GM21526 (cell line): ENCODE measurements around the gene KLHL29.

Source experiments
- ATAC-seq: cut with Tn5 transposase; IDR thresholded peaks from one replicate; pipeline ENCODE4 v1.9.1; 2021; ENCODE audit warnings: moderate library complexity; ENCODE audit not compliant: unreplicated experiment, low FRiP score

KLHL29 gene

DNA sequence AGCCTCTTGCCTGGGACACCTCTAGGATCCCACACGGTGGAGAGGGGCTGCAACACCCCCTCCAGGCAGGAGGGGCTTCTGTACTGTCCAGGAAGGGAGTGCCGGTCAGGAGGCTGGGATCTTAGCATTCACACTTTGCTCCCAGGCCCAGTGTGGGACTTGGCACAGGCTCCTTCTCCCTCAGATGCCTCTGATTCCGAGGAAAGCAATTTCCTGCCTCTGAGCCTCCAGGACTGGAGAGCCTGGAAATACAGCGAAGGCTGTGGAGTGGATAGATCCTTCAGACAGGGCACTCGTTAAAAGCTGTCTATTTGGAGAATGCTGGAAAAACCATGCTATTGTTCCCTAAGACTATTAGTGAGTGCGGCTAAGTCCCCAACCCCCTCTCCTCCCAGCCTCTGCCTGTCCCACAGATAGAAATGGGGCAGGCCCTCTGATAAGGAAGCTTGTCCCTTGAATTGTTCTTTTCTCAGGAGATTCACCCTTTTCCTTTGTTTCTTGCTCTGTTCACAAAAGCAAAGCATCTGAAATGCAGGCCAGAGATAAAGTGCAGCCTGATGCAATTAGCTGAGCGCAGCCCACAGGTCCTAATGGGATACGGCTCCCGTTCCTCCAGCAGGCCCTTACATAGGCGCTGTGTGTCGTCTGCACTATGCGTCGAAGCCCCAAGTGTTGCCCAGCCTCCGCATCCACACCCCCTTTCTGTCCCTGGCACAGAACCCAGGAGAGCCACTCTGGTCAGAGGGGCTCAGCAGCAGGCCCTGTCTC lies 252.2 kb downstream of the KLHL29 start:
- no peak for ATAC-seq

DNA sequence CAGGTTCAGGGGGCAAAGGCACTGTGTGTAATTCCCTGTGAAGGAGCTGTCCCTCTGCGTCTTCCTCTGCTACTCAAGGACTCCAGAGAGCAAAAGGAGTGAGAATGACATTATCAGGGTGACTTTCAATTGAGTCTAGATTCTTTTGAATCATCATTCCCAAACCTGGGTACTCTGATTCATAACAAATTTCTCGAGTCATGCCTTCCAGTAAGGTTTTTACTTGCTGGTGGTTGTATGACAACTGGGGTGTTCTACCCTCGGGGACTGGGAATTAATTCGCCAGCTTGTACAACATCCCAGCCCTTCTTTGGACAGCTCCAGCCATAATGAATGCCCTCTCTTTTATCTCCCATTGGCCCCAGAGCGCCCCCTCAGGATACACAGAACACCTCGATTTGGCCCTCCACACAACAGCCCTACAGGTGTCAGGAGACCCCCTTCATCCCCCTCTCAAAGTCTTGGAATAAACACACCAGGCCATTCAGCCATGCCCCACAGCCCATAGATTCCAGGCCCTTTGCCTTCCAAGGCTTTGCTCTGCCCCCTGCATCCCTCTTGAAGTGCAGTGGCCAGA lies 254.5 kb downstream of the KLHL29 start:
- ATAC-seq = no peak

DNA sequence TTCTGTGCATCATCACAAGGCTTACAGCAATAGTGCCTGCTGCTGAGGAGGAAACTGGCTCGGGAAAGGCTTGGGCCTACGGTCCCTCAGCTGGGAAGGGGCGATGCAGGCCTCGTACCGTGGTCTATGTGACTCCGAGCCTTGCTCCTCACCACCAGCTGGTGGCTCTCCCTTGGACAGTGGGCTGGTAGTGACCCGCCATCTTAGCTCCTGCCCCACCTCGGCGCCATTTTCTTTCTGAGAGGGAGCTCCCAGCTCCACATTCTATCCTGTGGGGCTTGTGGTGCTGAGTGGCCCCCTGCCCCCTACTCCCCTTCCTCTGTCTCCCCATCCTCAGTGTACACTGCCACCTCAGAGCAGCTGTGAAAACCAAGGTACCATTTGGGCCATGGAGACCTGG lies 255.7 kb downstream of the KLHL29 start:
- ATAC-seq = no peak

DNA sequence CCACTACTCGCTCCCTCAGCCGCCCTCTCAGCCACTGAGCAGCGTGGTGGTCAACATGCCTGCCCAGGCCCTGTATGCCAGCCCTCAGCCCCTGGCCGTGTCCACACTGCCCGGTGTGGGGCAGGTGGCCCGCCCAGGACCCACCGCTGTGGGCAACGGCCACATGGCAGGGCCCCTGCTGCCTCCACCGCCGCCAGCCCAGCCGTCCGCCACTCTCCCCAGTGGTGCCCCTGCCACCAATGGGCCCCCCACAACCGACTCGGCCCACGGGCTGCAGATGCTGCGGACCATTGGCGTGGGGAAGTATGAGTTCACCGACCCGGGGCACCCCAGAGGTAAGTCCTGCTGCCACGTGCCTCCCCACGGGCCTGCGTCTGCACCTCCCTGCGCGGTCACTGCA lies 257.5 kb downstream of the KLHL29 start:
- no peak for ATAC-seq

DNA sequence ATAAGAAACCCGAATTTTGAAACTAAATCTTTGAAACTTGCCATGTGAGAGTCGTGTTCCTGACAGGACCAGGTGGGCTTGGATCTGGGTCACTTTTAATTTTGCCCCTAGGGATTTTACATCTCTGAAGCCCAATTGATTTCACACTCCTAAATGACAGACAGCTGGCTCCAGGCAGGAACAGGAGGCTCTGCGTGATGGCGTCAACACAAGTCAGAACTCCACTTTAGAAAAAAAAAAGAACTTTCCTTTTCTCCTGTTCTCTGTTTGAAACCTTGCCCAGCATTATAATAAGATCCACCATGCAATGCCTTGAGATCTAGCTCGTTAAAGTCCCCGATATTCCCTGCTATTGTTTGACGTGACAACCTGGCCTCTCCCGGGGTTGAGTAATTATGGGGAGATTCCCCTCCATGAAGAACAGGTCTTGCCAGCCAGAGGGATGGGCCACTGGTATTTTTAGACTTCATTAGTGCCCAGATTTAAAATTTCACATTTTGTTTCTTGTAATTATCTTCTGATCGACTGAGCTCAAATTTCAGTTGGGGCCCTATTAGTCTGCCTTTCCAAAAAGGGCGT lies 260.3 kb downstream of the KLHL29 start:
- ATAC-seq = no peak

DNA sequence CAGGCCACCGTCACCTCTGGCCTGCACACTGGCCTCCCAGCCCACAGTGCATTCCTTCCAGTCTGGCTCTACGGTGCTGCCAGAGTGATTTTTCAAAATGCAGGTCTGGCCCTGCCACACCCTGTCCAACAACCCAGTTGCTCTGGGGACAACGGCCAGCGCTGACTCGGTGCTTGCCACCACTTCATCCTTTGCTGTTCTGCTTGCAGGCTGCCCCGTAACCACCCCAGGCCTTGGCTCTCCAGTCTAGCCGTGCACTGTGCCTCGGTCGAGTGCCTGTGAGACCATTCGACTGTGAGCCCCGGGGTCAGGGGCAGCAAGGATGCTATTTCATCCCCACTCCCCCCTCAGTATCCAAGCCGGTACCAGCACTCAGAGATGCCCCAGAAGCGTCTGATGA lies 262.6 kb downstream of the KLHL29 start:
- ATAC-seq = no peak

DNA sequence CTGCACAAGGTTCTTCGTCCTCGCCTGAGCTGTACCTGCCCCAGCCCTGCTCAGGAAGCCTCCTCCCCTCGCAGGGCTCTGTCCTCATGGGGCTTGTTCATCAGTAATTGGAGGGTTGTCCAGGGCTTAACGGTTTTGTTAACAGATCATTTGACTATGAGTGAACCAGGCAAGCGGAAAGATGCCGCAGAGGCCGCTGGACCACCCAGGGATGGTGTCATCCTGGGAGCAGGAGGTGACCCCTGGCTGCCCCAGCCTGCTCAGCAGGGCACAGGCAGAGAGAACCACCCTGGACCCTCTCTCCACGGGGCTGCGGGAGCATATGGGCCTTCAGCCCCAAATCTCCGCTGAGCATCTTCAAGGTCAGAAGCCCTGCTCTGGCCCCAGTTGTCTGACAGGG lies 264.3 kb downstream of the KLHL29 start:
- no peak for ATAC-seq

DNA sequence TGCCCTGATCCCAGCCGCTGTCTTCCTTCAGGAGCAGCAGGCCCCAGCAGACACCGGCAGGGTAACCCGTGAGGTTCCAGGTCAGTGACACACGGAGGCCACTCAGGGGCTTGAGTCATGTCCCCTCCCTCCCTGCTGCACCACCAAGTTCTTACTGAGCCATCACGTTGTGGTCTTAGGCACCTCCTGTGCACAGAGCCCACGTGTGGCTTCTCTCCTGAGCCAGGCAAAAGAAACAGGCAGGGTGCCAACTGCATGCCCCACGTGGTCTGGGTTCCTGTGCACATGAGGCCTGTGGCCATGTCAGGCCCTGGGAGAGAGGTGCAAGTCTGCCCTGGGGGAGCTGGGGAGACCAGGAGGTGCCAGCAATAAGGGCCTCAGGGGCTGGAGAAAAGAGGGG lies 264.8 kb downstream of the KLHL29 start:
- ATAC-seq = no peak

DNA sequence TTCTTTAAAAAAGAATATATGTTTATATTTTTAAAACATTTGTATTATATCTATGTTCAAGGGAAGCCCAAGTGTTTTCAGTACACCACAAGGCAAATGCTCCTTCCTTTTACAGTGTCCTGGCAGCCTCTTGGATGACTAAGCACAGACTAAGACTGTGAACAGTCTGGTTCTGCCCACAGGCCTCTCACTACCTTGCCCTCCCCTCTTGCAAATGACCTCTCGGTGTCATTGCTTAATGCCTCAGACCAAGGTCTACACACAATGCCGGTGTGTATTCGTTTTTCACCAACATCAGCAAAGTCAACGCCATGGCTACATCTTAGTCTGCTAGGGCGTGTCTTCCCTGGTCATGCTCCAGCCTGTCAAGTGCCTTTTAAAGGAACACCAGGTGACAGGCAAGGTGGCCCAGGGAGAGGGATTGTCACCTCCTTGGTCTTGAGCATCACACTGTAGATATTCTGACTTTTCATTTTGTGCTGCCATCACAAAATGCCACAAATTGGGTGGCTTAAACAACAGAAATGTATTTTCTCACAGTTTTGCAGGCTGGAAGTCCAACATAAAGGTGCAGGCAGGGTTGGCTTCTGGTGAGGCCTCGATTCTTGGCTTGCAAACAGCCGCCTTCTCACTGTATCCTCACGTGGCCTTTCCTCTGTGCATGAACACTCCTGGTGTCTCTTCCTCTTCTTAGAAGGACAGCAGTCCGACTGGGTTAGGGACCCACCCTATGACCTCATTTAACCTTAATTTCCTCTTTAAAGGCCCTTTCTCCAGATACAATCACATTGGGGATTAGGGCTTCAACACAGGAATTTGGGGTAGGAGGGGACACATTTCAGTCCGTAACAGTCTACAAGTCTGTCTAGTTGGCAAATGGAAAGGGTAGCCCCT lies 266.5 kb downstream of the KLHL29 start:
- ATAC-seq = no peak

DNA sequence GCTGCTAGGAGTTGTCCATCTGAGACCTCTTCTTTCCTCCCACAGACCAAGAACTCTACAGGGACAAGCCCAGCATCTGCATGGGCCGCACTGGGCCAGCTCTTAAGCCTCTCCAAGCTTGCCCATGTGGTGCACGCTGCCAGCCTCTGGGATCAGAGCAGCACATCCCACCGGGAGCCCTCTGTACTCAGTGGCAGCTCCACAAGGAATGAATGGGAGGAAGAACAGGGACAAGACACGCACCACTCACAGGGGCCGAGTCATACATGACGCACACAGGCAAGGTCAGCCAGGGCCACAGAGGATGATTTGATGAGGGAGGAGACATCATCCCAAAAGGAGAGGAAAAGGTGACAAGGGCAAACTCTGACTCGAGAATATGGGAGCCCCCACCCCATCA lies 268.3 kb downstream of the KLHL29 start:
- no peak for ATAC-seq

DNA sequence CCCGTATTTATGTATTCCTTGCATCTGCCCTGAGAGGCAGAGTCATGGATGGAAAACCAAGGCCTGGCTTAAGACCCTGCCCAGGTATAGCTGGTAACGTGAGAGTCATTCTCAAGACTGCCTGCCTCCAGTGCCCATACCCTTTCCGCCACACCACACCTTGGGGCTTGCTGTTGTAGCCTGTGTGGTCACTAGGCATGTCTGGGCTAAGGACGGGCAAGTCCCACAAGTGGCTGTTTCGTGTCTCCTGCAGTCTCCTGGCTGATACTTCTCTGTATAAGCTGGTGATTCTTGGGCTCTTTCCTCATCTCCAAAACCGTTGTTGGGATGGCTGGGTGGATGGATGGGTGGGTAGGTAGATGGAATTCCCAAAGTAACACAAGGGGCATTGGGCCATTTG lies 269.8 kb downstream of the KLHL29 start:
- no peak for ATAC-seq

DNA sequence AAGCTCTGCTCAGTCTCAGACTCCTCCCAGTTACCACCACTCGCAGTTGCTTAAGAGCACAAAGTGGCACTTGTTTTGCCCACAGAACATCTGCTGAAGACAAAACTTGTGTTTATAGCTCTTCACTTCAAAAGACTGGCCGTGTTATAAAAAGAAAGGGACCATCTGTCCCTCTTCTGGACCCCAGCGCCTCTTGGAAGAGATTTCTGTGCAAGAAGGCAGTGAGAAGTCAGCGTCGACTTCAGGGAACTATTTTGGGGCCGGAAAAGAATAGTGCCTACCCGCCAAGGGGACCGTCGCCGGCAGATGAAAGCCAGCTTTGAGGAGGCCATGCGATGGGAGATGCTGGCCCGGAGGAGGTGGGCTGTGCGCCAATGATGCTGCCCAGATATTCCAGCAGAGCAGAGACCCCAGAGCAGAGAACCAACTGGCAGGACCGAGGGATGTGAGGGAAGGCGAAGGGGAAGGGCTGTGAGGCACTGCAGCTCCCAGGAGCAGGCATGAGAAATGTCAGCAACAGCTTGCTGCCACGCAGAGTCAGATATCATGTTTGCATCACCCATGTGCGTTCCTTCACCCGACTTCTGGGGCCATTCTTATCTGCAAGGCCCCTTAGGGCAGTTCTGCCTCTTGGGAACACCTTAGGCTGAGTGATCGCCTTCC lies 271.1 kb downstream of the KLHL29 start:
- no peak for ATAC-seq

DNA sequence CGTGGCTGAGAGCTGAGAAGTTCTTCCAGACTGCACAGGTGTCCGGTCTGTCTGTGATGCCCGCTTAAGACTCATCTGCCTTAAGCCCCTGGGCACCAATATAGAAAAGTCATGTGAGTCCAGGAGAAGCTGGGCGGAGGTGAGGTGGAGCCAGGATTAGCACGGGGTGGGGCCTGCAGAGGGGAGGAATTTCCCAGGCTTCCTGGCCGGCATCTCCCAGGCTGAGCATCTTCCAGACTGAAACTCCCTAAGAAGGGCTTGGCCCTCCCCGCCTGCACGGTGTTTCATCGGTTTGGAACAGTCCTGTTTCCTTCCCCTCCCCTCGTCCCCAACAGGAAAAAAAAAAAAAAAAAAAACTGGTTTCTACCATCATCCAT lies 271.6 kb downstream of the KLHL29 start:
- ATAC-seq = no peak

DNA sequence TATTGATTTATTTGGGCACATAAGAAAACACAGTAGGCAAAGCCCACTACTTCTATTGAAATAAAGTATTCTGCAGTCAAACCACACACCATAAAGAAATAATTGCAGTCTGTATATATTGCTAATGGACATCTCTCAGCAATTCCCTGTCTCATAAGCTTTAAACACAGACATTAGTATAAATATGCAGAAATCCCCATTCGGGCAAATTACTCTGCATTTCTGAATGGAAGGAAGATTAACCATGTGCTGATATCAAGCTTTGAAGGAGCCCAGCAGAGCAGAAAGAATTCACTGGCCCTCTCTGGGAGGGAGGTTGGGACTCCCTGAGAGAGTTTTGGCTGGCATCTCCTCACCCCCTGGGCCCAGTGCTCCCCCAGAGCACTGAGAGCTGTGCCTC lies 272.4 kb downstream of the KLHL29 start:
- ATAC-seq = no peak

DNA sequence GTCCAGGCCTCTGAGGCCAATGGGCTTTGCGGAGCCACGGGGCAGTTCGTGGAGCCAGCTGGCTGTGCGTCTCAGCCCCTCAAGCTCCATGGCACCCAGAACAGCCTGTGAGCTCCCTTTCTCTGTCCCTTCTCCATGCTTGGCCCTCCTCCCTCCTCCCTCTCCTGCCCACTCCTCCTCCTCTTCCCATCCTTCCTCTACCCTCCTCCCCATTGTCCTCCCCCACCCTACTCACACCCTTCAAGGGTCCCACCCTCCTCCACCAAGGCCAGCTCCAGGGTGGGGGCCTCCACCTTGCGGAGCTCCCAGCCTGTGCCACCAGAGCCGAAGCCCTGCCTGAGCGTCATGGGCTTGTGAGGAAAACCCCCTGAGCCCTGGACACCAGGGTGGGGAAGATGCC lies 273.0 kb downstream of the KLHL29 start:
- ATAC-seq = no peak

DNA sequence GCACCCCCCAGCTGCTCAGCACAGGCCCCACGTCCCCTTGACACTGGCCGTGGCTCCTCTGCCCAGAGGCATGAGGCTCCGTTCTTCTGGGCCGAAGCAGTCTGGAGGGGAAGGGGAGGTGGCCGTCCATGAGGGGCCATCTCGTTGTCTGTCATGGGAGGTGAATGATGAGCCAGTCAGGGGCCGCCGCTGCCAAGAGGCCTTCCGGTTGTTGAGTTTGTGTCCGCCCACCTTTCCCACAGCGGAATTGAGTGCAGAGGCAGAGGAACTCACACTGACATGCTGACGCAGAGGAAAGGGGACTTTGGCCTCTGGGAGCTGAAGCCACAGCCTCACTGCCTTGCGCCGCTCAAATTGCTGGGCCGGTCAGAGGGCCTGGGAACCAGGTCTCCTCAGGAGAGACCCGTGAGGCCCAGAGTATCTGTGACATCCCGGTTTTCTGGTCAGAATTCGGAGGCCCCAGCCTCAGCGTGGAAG lies 273.5 kb downstream of the KLHL29 start:
- ATAC-seq = peak; percentile 66

DNA sequence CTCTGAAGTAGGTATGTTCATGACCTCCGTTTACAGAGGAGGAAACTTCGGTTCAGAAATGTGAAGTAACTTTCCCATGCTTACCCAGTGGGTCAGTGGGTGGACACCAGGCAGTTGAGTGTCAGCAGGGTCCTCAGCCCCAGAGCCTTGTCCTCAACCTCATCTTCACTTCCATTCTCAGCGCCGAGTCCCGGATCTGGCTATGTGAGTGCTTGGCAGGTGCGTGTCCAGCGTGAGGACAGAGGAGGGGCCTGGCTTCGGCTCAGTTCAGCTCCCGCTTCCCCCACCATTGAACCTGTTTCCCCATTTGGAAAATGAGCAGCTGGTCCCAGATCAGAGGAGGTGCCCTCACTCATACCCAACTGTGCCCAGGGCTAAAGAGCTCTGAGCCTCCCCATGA lies 274.3 kb downstream of the KLHL29 start:
- ATAC-seq = no peak

DNA sequence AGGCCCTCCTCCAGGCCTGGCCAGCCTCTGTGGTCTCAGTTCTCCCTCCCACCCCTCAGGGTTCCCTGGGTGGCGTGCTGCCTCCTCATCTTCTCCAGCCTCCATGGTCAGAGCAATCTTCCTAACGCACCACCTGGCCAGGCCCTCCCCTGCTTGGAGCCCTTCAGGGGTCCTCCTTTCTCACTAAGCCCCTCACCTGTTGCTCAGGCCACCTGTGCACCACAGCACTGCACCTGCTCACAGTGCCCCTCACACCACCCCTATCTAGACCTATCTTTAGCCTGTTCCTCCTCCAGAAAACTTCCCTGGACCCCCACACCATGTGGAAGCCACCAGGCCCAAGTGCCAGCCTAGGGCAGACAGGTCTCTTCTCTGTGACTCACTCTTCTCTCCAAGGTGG lies 274.8 kb downstream of the KLHL29 start:
- no peak for ATAC-seq

DNA sequence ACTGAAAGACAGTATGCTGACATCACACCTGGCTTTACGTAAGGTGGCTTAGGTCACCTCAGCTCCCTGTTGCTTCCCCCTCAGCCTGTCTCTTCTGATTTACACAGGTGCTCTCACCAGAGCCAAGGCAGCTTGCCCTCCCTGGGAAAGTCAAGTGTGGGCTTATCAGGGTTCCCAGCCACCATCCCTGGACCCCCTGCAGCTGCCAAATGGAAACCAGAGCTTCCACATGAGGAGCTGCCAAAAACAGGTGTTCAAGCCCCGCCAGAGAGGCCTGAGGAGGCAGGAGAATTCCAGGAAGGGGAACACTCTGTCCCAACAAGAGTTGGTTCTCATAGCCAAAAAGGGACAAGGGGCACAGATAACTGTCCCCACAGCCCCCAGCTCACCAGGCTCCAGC lies 275.3 kb downstream of the KLHL29 start:
- no peak for ATAC-seq

DNA sequence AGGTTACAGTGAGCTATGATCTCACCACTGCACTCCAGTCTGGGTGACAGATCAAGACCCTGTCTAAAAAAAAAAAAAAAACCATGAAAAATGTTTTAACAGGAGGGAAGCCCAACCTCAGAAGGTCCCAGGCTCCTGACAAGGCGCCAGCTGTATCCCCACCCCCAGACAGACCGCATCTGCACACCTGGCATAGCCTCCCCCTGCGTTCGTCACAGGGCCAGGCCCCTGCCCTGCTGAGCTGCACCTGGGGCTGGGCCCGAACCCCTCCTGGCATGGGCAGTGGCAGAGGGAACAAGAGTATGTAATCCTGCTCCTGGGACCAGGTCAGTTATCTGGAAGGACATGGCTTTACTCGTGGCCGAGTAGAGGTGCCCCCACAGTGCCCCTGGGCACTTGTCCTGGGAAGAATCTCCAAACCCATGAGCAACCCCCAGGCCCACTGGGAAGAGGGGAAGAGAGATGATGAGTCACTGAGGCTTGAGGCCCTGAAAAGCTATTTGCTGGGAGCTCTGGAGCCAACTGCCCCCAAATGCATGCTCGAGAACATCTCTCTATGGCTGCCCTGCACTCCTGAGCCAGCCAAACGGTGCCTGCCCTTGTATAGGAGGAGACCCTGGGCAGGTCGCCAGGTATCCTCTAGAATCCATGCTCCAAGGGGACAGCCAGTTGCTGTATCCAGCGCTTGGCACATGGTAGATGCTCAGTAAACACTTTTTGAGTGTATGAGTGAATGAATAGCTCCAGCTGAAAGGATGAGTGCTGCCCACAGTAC lies 276.5 kb downstream of the KLHL29 start:
- ATAC-seq = no peak
